Activated CD4-positive, alpha-beta T cell treated with anti-CD3 and anti-CD28 coated beads for 24 hours (primary cell): Measurements from ENCODE around the gene SSBP2.
"Not testable (repeated sequence)": the region's sequence is repeated elsewhere in the genome, so short reads cannot be mapped to it uniquely, and the experiment has no call there.

Experiments used
- DNase-seq, 2 donors: peaks; one replicate each; pipeline ENCODE4 v3.0.0-alpha.2; 2020; ENCODE audit warnings: low read depth in 2 of 2

SSBP2 gene

DNA sequence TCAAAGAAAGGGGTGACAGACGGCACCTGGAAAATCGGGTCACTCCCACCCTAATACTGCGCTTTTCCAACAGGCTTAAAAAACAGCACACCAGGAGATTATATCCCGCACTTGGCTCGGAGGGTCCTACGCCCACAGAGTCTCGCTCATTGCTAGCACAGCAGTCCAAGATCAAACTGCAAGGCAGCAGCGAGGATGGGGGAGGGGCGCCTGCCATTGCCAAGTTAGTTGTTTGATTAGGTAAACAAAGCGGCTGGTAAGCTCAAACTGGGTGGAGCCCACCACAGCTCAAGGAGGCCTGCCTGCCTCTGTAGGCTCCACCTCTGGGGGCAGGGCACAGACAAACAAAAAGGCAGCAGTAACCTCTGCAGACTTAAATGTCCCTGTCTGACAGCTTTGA lies 158.8 kb downstream of the SSBP2 start:
- not testable (repeated sequence) for DNase-seq

DNA sequence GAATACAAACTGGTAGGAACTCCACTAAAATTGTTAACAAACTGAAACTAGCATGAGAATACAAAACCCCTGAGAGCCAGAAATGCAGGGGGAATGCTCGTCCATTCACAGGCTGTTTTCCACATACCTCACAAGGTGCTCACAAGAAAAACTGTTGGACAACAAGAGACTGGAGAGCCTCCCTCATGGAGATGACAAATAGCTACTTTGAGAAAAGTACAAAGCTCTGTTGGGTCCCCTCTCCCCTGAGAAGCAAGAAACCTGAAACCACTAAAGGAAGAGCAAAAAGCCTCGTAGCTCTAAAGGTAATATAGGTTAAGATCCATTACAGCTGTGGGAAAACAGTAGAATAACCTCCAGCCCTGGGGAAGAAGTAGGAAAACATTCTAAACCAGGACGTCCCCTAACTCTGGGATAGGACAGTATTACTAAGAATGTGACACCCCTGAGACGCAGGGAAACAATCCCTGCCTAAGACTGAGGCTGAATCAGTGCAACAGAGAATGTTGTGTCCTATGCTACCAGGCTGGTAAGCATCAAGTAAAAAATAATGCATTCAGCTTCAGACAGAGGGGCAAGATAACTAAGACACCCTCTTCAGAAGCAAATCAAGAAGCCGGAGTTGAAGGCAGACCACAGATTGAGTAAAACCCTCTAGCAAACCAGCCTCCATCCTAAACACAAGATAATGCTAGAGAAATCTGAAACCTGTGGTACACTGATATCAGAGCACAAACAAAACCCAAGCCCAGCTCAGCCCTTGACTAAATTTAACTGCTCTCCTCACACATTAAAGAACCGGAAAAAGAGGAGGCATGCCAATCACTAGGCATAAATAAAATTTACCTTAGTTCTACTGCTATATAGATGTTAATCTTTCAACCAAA lies 160.2 kb downstream of the SSBP2 start:
- no peak for DNase-seq

- no peak for DNase-seq
Measured at GRCh38 chr5:81579262-81579924, 171.5 kb downstream of the SSBP2 start.

- no peak for DNase-seq
Measured at GRCh38 chr5:81577091-81577490, 173.8 kb downstream of the SSBP2 start.

DNA sequence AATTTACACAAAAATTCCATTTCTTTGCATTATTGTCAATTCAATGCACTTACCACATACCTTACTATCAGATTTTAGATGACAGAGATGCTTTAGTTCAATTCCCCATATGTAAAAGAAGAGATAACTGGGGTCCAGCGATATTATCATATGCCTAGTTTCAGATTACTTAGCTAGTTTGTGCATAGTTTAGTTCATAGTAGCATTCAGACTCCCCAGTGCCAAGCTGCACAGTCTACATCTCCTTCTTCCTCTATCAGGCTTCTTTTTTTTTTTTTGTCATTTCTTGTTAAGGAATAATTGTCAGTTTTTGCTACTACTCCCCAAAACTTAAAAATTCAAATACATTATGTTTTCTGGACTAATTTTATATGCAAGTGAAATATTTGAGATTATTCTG lies 175.0 kb downstream of the SSBP2 start:
- DNase-seq, result no peak

DNA sequence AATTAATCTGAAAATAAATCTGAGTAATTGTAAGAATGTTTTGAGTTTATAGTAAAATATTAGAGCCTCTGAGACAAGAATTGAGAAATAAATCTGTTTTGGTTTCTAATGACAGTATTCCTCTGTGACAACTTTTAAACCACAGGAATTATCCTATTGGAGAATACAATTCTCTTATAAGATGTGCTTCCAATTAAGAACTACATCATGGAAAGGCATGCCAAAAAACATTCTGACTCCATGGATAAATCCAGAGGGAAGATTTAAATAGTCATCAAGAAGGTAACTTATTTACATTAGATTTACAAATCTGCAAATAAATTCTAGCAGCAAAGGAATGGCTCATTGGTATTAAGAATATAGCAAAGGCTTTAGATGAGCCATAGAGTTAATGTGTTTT lies 178.7 kb downstream of the SSBP2 start:
- DNase-seq, result no peak

- DNase-seq, result no peak
Measured at GRCh38 chr5:81558188-81558587, 192.7 kb downstream of the SSBP2 start.

- no peak for DNase-seq
Measured at GRCh38 chr5:81556809-81557208, 194.1 kb downstream of the SSBP2 start.

GRCh38 chr5:81555865-81556264 lies 195.0 kb downstream of the SSBP2 start:
- no peak for DNase-seq

- DNase-seq, result no peak
Measured at GRCh38 chr5:81554647-81555046, 196.2 kb downstream of the SSBP2 start.

DNA sequence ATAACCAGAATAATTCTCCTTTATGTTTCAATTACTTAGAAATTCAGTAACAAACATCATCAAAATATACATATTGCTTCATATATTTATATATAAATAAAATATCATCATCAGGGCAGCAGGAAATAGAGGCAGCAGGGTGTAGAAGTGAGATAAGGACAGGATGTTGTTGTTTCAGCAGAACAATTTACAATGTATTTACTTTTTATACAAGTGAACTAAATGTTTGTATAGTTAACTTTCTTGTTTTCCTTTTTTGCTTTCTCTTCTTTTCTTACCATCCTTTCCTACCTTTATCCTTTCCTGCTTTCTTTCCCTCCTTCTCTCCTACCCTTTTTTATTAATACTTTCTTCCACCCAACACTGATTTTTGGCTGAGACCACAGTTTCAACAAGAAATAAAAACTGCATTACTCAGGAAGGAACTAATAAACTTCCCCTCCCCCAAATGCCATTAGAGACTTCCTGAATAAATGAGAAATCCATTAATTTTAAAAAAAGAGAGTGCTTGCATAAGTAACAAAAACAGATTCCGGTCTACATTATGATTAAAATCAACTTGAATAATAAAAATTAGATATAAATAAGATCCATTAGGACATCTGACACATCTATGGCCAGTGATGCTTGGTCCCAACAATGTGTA lies 197.2 kb downstream of the SSBP2 start:
- DNase-seq, result no peak

DNA sequence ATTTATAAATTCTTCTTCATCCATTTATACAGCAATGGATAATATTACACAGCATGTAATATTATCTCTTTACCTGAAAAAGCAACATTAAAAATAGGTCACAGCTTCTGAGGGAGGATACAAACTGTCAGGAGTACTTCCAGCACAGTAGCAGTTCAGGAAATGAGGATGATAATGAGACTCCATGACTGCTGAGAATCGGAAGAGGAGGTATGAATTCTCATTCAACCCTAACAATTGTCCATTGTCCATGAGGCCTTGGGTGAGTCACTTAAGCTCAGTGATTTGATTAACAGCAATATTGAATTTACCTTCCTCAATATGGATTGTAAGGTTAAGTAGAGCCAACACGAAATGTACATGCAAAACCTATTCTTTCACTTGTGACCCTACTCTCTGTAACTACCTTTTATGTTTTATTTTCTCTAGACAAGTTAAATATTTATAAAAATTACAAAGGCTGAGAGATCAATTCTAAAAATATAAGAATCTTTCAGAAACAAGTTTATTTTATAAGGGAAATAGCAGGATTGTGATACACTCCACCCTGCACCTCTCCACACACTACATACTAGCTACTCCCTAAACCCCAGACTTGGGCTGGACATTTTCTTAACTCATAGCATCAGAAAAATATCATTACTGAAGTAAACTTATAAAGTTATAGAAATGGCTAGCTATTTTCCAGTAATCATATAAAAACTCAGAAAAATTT lies 197.9 kb downstream of the SSBP2 start:
- no peak for DNase-seq

DNA sequence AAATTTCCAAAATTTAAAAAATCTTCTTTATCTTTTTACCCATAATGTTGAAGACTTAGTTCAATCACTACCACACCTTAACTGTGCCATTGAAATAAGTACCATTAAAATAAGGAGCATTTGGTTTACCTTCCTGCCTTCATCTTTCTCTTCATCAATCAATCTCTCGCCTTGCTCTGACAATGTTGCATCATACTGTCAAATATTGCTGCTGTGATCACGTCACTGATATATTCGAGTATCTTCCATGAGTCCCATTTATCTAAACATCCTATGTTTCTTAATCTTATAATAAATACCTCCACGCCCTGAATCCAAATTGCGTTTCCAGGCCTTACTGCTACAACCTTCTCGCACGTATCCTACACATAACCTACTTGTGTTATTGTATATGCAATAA lies 201.8 kb downstream of the SSBP2 start:
- DNase-seq, result no peak

GRCh38 chr5:81547001-81547400 lies 203.9 kb downstream of the SSBP2 start:
- no peak for DNase-seq

- no peak for DNase-seq
Measured at GRCh38 chr5:81545911-81546310, 205.0 kb downstream of the SSBP2 start.

DNA sequence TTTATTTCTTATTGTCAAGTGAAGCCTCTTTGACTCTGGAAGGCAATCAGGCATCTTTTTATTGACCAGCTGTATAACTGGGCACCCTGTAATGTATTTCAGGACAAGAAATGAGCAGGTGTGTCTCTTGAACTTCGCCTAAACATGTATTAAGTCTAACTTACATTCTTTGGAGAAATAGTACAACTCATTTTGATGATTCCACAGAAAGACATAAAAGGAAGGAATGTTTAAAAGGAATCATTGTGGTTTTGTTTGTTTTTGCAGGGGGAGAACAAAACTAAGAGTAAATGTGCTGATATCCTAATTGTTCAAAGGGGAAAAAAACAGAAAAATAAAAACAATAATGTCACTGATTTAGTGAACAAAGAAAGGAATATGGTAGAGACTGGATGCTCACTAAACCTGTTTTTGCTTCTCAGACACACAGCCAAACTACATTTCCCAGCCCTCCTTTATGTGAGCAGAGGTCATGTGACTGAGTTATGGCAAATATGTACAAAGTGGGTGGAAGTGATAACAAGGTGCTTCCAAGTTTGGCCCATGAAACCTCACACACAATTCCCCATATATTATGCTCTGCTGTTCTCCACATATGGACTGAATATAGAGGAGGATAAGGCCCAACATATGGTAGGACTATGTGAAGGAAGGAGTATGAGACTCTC lies 206.4 kb downstream of the SSBP2 start:
- no peak for DNase-seq

GRCh38 chr5:81542242-81542641 lies 208.7 kb downstream of the SSBP2 start:
- DNase-seq, result no peak

GRCh38 chr5:81537905-81538547 lies 212.9 kb downstream of the SSBP2 start:
- DNase-seq, result no peak

GRCh38 chr5:81534441-81534840 lies 216.5 kb downstream of the SSBP2 start:
- no peak for DNase-seq

GRCh38 chr5:81533629-81534405 lies 217.1 kb downstream of the SSBP2 start:
- no peak for DNase-seq
